HG03378 (cell line): Measurements from ENCODE around the gene CWC25.
A peak's percentile ranks its signal among the peaks of the same experiment; 100 is the strongest.
"Not testable (repeated sequence)": the region's sequence is repeated elsewhere in the genome, so short reads cannot be mapped to it uniquely, and the experiment has no call there.

ENCODE experiments used
- ATAC-seq: cut with Tn5 transposase; IDR thresholded peaks from one replicate; pipeline ENCODE4 v1.9.1; 2021; ENCODE audit warnings: mild to moderate bottlenecking, moderate library complexity; ENCODE audit not compliant: unreplicated experiment

CWC25 gene

GRCh38 chr17:38790148-38790707 lies 34.9 kb downstream of the CWC25 start:
- ATAC-seq = not testable (repeated sequence)

- ATAC-seq = no peak
Observed at GRCh38 chr17:38789185-38789584, 35.9 kb downstream of the CWC25 start.

GRCh38 chr17:38787999-38788398 lies 37.1 kb downstream of the CWC25 start:
- not testable (repeated sequence) for ATAC-seq

GRCh38 chr17:38786372-38786771 lies 38.7 kb downstream of the CWC25 start:
- no peak for ATAC-seq

- no peak for ATAC-seq
Observed at GRCh38 chr17:38783227-38783626, 41.9 kb downstream of the CWC25 start.

GRCh38 chr17:38779965-38780752 lies 45.0 kb downstream of the CWC25 start:
- ATAC-seq = no peak

GRCh38 chr17:38777641-38778250 lies 47.4 kb downstream of the CWC25 start:
- ATAC-seq = no peak

GRCh38 chr17:38773258-38773657 lies 51.9 kb downstream of the CWC25 start:
- no peak for ATAC-seq

GRCh38 chr17:38768417-38768816 lies 56.7 kb downstream of the CWC25 start:
- no peak for ATAC-seq

- no peak for ATAC-seq
Observed at GRCh38 chr17:38766341-38766740, 58.8 kb downstream of the CWC25 start.

GRCh38 chr17:38762231-38762630 lies 62.9 kb downstream of the CWC25 start:
- no peak for ATAC-seq

- no peak for ATAC-seq
Observed at GRCh38 chr17:38761612-38762011, 63.5 kb downstream of the CWC25 start.

GRCh38 chr17:38753071-38753506 lies 72.0 kb downstream of the CWC25 start:
- no peak for ATAC-seq

GRCh38 chr17:38752308-38753070 lies 72.6 kb downstream of the CWC25 start, which contains the start of gene PSMB3:
TSS of gene PSMB3 (plus strand) at chr17:38752741. CDS start at chr17:38752827, 86 bp downstream.
- peak; percentile 73 for ATAC-seq

GRCh38 chr17:38751808-38752307 lies 73.3 kb downstream of the CWC25 start:
- peak; percentile 26 for ATAC-seq

GRCh38 chr17:38751144-38751807 lies 73.8 kb downstream of the CWC25 start:
- no peak for ATAC-seq
